Activated B cell treated with CpG ODN at 0.5 μM for 24 hours (primary cell): ENCODE measurements around the gene ARL3. TPM values are rescaled to one million over a fixed set of nuclear protein-coding genes. Genes with fewer than 3 reads are reported as not detected.
"Not testable (repeated sequence)": the region's sequence is repeated elsewhere in the genome, so short reads cannot be mapped to it uniquely, and the experiment has no call there.

Experiments
- ATAC-seq: fragments of 200-7000 bp; cut with Tn5 transposase; one replicate; pipeline ENCODE4 v1.10.0; 2021; ENCODE audit warnings: low read depth, mild to moderate bottlenecking, moderate library complexity
- CTCF ChIA-PET: fragments of 350-600 bp; sonication (Branson Sonifier 250); formaldehyde crosslinking; loops from one replicate; lab custom pipeline; 2021; ENCODE audit warnings: antibody characterized with exemption; lab: Charles Lee
- POLR2A ChIA-PET: fragments of 350-600 bp; sonication (Branson Sonifier 250); formaldehyde crosslinking; loops from one replicate; lab custom pipeline; 2021; ENCODE audit warnings: antibody characterized with exemption; lab: Charles Lee
- DNase-seq: peaks from one replicate; pipeline ENCODE4 v3.0.0; 2022
- H3K27ac Mint-ChIP-seq: one replicate; pipeline ENCODE4 v1.8.0; 2020; ENCODE audit warnings: mixed read lengths
- H3K27me3 Mint-ChIP-seq: one replicate; pipeline ENCODE4 v1.8.0; 2021; ENCODE audit warnings: mixed read lengths
- H3K36me3 Mint-ChIP-seq: one replicate; pipeline ENCODE4 v1.8.0; 2021; ENCODE audit warnings: low read depth, mixed read lengths
- H3K4me1 Mint-ChIP-seq: one replicate; pipeline ENCODE4 v1.8.0; 2021; ENCODE audit warnings: mixed read lengths
- H3K4me3 Mint-ChIP-seq: one replicate; pipeline ENCODE4 v1.8.0; 2020; ENCODE audit warnings: mild to moderate bottlenecking, mixed read lengths
- H3K9me3 Mint-ChIP-seq: one replicate; pipeline ENCODE4 v1.8.0; 2020; ENCODE audit warnings: mixed read lengths
- CTCF ChIP-seq: fragments of 200-600 bp; IDR thresholded peaks from one replicate; pipeline ENCODE4 v1.8.0; 2022; ENCODE audit warnings: antibody characterized with exemption, mild to moderate bottlenecking
- intact Hi-C: fragments of 100-400 bp; cut with micrococcal nuclease; formaldehyde crosslinking; loops from one replicate; pipeline ENCODE4 v1.15.1; 2024
- total RNA-seq: library from RNA; stranded (reverse); gene quantifications from 2 replicates; pipeline ENCODE4 v1.2.3, GENCODE V29; 2022

ARL3 gene
- total RNA-seq, 1 donor from 2014 or later: 5.1 TPM

- Mint-ChIP-seq H3K4me1 (peaks cover 47% of the 10 kb centered on the region), H3K4me3 (peak within 1 kb of the TSS; percentile 93), H3K27me3 (no peaks in the 10 kb centered on the region), H3K9me3 (no peaks in the 10 kb centered on the region), H3K36me3 (peaks cover 14% of the 10 kb centered on the region), H3K27ac (peak within 1 kb of the TSS; percentile 87)
- TF ChIP-seq CTCF: no peak
- POLR2A ChIA-PET: interaction anchor here (0.6 to 2.6 kb wide), 20 partner anchors 10 to 925 kb away, joined by 3 to 21 read pairs (median 4); partner anchors contain the start of genes ACTR1A, ARL3, BORCS7 and NFKB2
- peak; percentile 81 for DNase-seq
- CTCF ChIA-PET: interaction anchor here (1.0 kb wide), 1 partner anchor 30 kb away, joined by 5 read pairs; the partner anchor contains the start of genes ARL3 and SFXN2
- peak; percentile 98 for ATAC-seq
- intact Hi-C loops: loop anchor here (1.0 to 5.0 kb wide), 6 partner anchors 29 to 1391 kb away; partner anchors contain the start of genes ACTR1A, ARL3, BORCS7 and BTRC
Observed at GRCh38 chr10:102743588-102744373, 29.6 kb upstream of the ARL3 start, which contains the start of gene WBP1L. TSS of gene WBP1L (plus strand) at chr10:102743948. CDS start at chr10:102744054, 106 bp downstream.

GRCh38 chr10:102743078-102743587 is 28.9 kb upstream of the ARL3 start:
- ChIA-PET CTCF (interaction anchor here (1.0 kb wide), 1 partner anchor 29 kb away, joined by 5 read pairs; the partner anchor contains the start of genes ARL3 and SFXN2), POLR2A (interaction anchor here (0.5 to 2.6 kb wide), 16 partner anchors 11 to 926 kb away, joined by 3 to 21 read pairs (median 4); partner anchors contain the start of genes ACTR1A, ARL3, BORCS7 and NFKB2)
- ATAC-seq: no peak
- H3K27ac Mint-ChIP-seq: peak overlapping the region; percentile 87
- intact Hi-C loops: loop anchor here (1.0 to 5.0 kb wide), 6 partner anchors 29 to 1391 kb away; partner anchors contain the start of genes ACTR1A, ARL3, BORCS7 and BTRC
- peaks cover 41% of the 10 kb centered on the region for H3K4me1 Mint-ChIP-seq
- no peaks in the 10 kb centered on the region for H3K9me3 Mint-ChIP-seq
- no peak for DNase-seq
- H3K36me3 Mint-ChIP-seq: peaks cover 8% of the 10 kb centered on the region
- no peak for TF ChIP-seq CTCF
- H3K4me3 Mint-ChIP-seq: peak overlapping the region; percentile 93
- H3K27me3 Mint-ChIP-seq: no peaks in the 10 kb centered on the region

GRCh38 chr10:102742313-102742712 is 28.1 kb upstream of the ARL3 start:
- ATAC-seq, H3K27me3 Mint-ChIP-seq, CTCF ChIA-PET, H3K9me3 Mint-ChIP-seq, H3K4me3 Mint-ChIP-seq, H3K27ac Mint-ChIP-seq, DNase-seq: not testable (repeated sequence)
- intact Hi-C loops: loop anchor here (2.0 to 5.0 kb wide), 2 partner anchors 240 to 1390 kb away; partner anchors contain the start of genes ACTR1A, BTRC and SUFU
- peaks cover 41% of the 10 kb centered on the region for H3K4me1 Mint-ChIP-seq
- peaks cover 13% of the 10 kb centered on the region for H3K36me3 Mint-ChIP-seq
- POLR2A ChIA-PET: interaction anchor here (0.6 to 2.6 kb wide), 2 partner anchors 97 to 100 kb away, joined by 5 to 12 read pairs; no protein-coding TSS in a partner anchor

- POLR2A ChIA-PET: interaction anchor here (0.6 kb wide), 1 partner anchor 97 kb away, joined by 5 read pairs; no protein-coding TSS in a partner anchor
- intact Hi-C loops: loop anchor here (2.0 to 5.0 kb wide), 2 partner anchors 239 to 1389 kb away; partner anchors contain the start of genes ACTR1A, BTRC and SUFU
- no peak overlapping the region for H3K4me3 Mint-ChIP-seq
Observed at GRCh38 chr10:102741726-102742237, 27.6 kb upstream of the ARL3 start.

More at GRCh38 chr10:102741726-102742237, 27.6 kb upstream of the ARL3 start:
- Mint-ChIP-seq H3K9me3 (no peaks in the 10 kb centered on the region), H3K27me3 (no peaks in the 10 kb centered on the region), H3K36me3 (peaks cover 16% of the 10 kb centered on the region), H3K27ac (no peak overlapping the region), H3K4me1 (peaks cover 39% of the 10 kb centered on the region)
- CTCF ChIA-PET: no interaction called here
- DNase-seq (no peak), ATAC-seq (no peak)
- TF ChIP-seq CTCF: no peak
